ENCODE data around the gene LVRN.
A peak's percentile ranks its signal among the peaks of the same experiment; 100 is the strongest.

LVRN gene

DNA sequence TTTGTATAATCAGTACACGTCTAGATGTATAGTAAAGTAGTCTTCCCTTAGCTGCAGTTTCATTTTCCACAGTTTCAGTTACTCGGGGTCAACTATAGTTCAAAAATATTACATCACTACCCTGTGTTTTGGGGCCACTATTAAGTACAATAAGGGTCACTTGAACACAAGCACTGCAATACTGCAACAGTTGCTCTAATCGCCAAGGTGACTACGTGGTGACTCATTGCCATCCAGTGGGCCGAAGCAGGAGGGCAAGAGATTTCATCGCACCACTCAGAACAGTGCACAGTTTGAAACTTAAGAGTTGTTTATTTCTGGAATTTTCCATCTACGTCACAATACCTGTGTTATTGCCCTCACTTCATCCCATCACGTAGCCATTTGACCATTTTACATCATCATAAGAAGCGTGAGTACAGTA lies 69.8 kb downstream of the LVRN start, which contains the start of gene ARL14EPL:
ARL14EPL (plus strand) TSS at position 379 of the 424 bp plus-strand sequence. CDS start 18,994 bp downstream, outside the sequence.
- Mint-ChIP-seq H3K36me3 (no peaks in the 10 kb centered on the region), H3K4me3 (no peak within 1 kb of the TSS), H3K4me1 (no peaks in the 10 kb centered on the region), H3K27ac (no peak within 1 kb of the TSS), H3K9me3 (no peaks in the 10 kb centered on the region), H3K27me3 (peaks cover 34% of the 10 kb centered on the region)
- CTCF ChIA-PET = no interaction called here
- DNase-seq = no peak

DNA sequence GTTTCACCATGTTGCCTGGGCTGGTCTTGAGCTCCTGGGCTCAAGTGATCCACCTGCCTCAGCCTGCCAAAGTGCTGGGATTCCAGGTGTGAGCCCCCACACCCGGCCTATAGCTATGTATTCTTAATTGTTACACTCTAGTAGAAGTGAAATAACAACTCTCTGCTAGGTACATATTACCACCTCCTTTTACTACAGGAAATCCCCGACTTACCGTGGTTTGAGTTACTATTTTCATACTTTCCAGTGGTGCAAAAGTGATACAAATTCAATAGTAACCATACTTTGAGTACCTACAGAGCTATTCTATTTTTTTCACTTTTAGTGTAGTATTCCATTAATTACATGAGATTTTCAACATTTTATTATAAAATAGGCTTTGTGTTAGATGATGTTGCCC lies 70.7 kb downstream of the LVRN start:
- no peak for DNase-seq
- CTCF ChIA-PET = no interaction called here
- Mint-ChIP-seq H3K36me3 (no peaks in the 10 kb centered on the region), H3K4me3 (no peak overlapping the region), H3K27me3 (peaks cover 27% of the 10 kb centered on the region), H3K27ac (no peak overlapping the region), H3K9me3 (no peaks in the 10 kb centered on the region), H3K4me1 (no peaks in the 10 kb centered on the region)

DNA sequence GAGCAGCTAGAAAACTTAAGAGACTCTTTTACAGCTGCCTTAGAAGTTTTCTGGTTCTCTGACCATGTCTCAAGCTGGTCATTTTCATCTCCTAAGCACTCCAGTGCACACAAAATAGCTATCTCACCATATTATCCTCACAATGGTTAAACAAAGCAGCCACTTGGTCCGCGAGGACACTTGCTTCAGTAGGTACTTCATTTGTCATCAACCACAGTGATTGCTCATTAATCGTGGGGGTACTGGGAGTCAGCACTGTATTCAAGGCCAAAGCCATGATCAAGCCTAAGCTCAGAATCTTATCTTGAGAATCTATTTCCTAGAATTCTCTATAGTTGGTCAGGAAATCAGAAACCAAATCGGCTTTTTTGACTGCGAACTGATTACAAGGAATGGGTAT lies 72.8 kb downstream of the LVRN start:
- Mint-ChIP-seq H3K27ac (no peak overlapping the region), H3K9me3 (no peaks in the 10 kb centered on the region), H3K4me3 (no peak overlapping the region), H3K27me3 (peaks cover 16% of the 10 kb centered on the region), H3K36me3 (no peaks in the 10 kb centered on the region), H3K4me1 (no peaks in the 10 kb centered on the region)
- no peak for DNase-seq
- CTCF ChIA-PET = no interaction called here

DNA sequence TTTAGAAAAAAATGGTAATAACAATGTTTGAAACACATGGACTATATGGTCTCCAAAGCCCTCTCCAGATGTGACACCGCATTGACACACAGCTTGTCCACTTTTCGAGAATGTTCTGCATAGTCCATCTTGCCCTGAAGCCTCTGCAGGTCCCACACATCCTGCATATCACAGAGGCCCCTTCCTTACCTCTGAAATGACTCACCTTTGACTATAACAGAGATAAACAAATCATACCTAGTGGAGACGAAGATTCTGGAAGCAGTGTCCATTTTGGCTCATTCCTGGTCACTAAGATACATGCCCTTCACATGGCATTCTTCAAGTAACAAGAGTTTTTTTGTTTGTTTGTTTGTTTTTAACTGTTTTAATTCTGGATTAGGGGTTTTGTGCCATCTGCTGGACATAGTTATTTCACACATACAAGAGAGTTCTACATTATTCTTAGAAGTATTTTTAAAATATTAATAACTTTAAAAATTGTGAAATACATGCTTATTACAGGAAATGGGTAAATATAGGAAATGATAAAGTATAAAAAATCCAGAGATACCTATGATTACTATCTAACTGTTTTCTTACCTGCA lies 75.1 kb downstream of the LVRN start:
- Mint-ChIP-seq H3K36me3 (no peaks in the 10 kb centered on the region), H3K27ac (no peak overlapping the region), H3K4me3 (no peak overlapping the region), H3K4me1 (no peaks in the 10 kb centered on the region), H3K27me3 (peaks cover 21% of the 10 kb centered on the region), H3K9me3 (no peaks in the 10 kb centered on the region)
- CTCF ChIA-PET = no interaction called here
- no peak for DNase-seq

DNA sequence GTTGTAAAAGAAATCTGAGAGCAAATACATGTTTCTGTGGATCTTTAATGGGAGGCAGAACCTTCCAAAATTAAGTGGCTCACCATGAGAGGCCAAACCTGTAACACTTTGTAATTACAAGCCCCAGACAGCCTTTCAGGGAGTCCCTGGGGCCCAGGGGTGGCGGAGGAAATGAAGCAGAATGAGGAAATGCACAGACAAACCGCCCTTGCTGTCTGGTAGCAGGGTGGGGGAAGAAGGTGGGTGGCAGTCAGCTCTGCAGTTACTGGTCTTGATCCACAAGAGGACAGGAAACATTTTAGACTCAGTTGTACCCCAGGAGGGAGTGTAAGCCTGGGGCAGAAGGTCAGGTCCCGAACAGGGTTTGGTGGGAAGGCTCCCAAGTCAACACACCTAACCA lies 76.5 kb downstream of the LVRN start:
- H3K9me3 Mint-ChIP-seq = no peaks in the 10 kb centered on the region
- H3K4me1 Mint-ChIP-seq = no peaks in the 10 kb centered on the region
- peaks cover 18% of the 10 kb centered on the region for H3K27me3 Mint-ChIP-seq
- CTCF ChIA-PET = no interaction called here
- no peak for DNase-seq
- H3K27ac Mint-ChIP-seq = no peak overlapping the region
- H3K4me3 Mint-ChIP-seq = no peak overlapping the region
- H3K36me3 Mint-ChIP-seq = no peaks in the 10 kb centered on the region

DNA sequence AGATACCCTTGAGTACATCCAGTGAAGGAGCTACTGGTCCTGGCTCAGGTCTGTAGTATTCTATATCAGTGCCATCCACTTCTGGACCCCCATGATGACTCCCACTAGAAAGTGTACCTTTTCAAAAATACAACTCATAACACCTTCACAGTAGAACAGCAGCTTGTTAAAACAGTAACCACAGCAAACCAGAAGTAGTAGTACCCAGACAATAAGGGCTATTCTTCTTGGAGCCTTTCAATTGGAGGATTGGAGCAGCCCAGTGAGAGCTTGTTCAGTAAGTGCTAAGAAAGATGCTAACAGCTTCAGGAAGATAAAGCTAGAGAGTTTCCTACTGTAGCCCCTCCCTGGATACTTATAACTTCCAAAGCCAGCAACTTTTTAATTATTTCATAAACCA lies 80.1 kb downstream of the LVRN start:
- Mint-ChIP-seq H3K9me3 (no peaks in the 10 kb centered on the region), H3K27me3 (peaks cover 8% of the 10 kb centered on the region), H3K27ac (no peak overlapping the region), H3K4me1 (no peaks in the 10 kb centered on the region), H3K4me3 (no peak overlapping the region), H3K36me3 (no peaks in the 10 kb centered on the region)
- CTCF ChIA-PET = no interaction called here
- DNase-seq = no peak

DNA sequence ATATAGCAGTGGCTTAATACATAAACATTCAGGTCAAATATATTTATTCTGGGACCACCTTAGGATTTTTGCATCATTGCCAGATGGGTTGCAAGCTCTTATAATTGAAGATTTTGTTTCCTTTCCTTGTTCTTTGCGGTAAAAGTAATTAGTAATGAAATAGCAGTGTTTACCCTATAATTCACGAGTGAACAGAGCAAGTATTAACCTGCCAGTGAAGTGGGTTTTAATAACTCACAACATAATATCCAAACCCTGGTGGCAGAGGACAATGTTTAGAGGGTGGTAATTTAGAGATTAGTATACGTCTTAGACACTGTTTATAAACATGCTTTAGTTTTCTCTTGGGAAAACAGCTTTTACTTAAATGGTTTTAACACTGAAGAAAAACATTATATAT lies 81.8 kb downstream of the LVRN start:
- Mint-ChIP-seq H3K27ac (no peak overlapping the region), H3K27me3 (peaks cover 8% of the 10 kb centered on the region), H3K4me3 (no peak overlapping the region), H3K4me1 (no peaks in the 10 kb centered on the region), H3K9me3 (no peaks in the 10 kb centered on the region), H3K36me3 (no peaks in the 10 kb centered on the region)
- no peak for DNase-seq
- CTCF ChIA-PET = no interaction called here

DNA sequence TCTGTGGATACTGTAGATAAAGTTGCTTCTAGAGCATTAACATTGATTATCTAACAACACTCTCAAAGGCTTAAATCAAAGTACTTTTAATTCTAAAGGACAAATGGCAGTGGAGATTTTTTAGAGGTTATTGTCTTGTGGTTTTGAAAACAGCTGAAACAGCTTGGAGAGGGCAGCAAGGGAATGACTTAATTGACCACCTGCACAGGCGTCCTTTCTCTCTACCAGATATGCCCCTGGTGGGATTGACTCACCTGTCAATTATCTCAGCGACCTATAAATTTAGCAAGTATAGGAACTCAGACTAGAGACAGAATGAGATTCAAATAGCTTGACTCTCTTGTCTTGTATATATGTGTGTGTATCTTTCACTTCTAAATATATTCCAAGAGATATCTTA lies 83.5 kb downstream of the LVRN start:
- no peaks in the 10 kb centered on the region for H3K36me3 Mint-ChIP-seq
- H3K27me3 Mint-ChIP-seq = peaks cover 8% of the 10 kb centered on the region
- no peak for DNase-seq
- H3K4me1 Mint-ChIP-seq = no peaks in the 10 kb centered on the region
- no peak overlapping the region for H3K4me3 Mint-ChIP-seq
- H3K27ac Mint-ChIP-seq = no peak overlapping the region
- CTCF ChIA-PET = no interaction called here
- no peaks in the 10 kb centered on the region for H3K9me3 Mint-ChIP-seq

DNA sequence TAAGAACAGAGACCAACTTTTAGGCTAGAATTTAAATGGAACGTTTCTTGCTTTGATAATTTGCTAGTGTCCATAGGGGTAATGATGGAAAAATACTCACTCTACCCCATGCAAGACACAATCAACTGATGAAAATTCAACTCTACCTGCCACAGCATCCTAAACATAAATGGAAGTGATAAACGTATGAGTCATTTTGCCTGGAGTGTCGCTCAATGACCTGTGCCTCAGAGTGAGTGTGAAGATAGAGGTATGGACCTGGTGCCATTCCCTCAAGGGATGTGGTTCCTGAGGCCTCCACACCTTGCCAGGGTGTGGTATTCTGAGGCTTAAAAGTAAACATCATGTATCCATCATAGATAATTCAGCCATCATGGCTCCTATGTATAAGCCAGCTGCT lies 84.0 kb downstream of the LVRN start:
- Mint-ChIP-seq H3K4me3 (no peak overlapping the region), H3K4me1 (no peaks in the 10 kb centered on the region), H3K9me3 (no peaks in the 10 kb centered on the region), H3K27ac (no peak overlapping the region), H3K27me3 (peaks cover 12% of the 10 kb centered on the region), H3K36me3 (no peaks in the 10 kb centered on the region)
- DNase-seq = no peak
- CTCF ChIA-PET = no interaction called here

DNA sequence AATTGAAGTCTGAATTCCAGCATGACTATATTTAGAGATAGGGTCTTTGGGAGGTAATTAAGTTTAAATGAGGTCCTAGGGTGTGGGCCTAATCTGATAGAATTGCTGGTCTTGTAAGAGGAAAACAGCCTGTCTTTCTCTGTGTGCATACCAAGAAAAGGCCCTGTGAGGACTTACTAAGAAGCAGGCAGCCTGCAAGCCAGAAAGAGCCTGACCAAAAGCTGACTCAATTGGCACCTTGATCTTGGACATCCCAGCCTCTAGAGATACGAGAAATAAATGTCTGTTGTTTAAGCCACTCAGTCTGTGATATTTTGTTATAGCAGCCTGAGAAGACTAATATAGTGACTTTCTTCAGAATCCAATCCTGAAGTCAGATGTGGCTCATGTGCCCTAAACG lies 84.5 kb downstream of the LVRN start:
- CTCF ChIA-PET = no interaction called here
- no peak for DNase-seq
- Mint-ChIP-seq H3K9me3 (no peaks in the 10 kb centered on the region), H3K4me1 (no peaks in the 10 kb centered on the region), H3K27ac (no peak overlapping the region), H3K36me3 (no peaks in the 10 kb centered on the region), H3K4me3 (no peak overlapping the region), H3K27me3 (peaks cover 6% of the 10 kb centered on the region)

DNA sequence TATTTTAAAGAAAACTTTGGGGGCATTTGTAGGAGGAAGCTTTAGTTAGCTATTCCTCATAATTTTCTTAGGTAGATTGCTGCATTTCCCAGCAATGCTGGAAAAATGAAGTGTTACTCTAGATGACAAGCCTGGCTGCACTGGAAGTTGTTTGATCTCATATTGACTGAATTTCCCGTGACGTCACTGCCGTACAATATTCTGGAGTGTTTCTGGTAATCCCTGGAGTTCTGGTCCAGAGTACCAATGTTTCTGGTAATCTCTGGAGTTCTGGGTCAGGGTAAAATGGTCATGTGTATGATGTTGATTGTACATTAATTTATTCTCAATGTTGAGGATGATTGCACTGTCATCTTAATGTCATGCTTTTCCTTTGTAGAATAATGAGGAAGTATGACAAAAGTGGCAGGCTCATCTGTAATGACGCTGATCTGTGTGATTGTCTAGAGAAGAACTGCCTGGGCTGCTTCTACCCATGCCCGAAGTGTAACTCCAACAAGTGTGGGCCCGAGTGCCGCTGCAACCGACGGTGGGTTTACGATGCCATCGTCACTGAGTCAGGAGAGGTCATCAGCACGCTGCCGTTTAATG lies 96.2 kb downstream of the LVRN start:
- DNase-seq = no peak
- H3K27ac Mint-ChIP-seq = no peak overlapping the region
- H3K27me3 Mint-ChIP-seq = peaks cover 3% of the 10 kb centered on the region
- no peaks in the 10 kb centered on the region for H3K36me3 Mint-ChIP-seq
- CTCF ChIA-PET = interaction anchor here (1.2 kb wide), 1 partner anchor 11 kb away, joined by 3 read pairs; no protein-coding TSS in a partner anchor
- no peaks in the 10 kb centered on the region for H3K9me3 Mint-ChIP-seq
- no peaks in the 10 kb centered on the region for H3K4me1 Mint-ChIP-seq
- H3K4me3 Mint-ChIP-seq = no peak overlapping the region

DNA sequence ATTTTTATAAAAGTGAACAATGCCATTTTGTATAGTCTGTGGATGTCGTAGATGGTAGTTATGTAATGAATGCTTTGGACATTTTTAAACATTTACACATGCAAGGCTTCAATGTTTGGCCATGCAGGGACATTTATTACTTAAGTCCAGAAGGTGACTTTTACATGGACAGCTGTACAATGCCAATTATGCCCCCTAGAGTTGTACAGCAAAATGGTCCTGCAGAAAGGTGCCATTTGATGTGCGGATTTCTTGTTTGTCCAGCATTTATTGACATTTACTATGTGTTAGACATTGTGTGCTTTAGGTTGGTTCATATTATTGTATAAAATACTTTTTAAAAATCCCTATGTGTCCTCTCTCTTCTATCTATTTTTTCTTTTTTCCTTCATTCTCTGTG lies 100.1 kb downstream of the LVRN start:
- Mint-ChIP-seq H3K9me3 (no peaks in the 10 kb centered on the region), H3K27me3 (peaks cover 14% of the 10 kb centered on the region), H3K4me1 (no peaks in the 10 kb centered on the region), H3K4me3 (no peak overlapping the region), H3K36me3 (no peaks in the 10 kb centered on the region), H3K27ac (no peak overlapping the region)
- DNase-seq = no peak
- CTCF ChIA-PET = no interaction called here

DNA sequence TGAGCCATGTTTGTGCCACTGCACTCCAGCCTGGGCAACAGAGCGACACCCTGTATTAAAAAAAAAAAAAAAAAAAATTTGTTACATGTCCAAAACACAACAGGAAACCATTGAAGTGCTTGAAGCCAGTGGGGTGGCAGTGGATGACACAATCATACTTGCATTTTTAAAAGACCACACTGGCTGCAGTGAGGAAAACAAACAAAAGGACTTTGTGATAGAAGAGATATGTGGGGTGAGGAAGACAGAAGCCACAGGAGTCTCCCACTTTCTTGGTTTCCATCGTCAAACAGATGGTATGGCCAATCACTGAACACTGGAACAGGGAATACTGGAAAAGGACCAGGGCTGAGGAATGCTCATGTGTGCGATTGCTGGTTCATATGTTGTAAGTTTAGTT lies 101.7 kb downstream of the LVRN start:
- no peaks in the 10 kb centered on the region for H3K4me1 Mint-ChIP-seq
- H3K4me3 Mint-ChIP-seq = no peak overlapping the region
- CTCF ChIA-PET = no interaction called here
- no peaks in the 10 kb centered on the region for H3K36me3 Mint-ChIP-seq
- DNase-seq = no peak
- H3K27ac Mint-ChIP-seq = no peak overlapping the region
- peaks cover 11% of the 10 kb centered on the region for H3K27me3 Mint-ChIP-seq
- H3K9me3 Mint-ChIP-seq = no peaks in the 10 kb centered on the region

DNA sequence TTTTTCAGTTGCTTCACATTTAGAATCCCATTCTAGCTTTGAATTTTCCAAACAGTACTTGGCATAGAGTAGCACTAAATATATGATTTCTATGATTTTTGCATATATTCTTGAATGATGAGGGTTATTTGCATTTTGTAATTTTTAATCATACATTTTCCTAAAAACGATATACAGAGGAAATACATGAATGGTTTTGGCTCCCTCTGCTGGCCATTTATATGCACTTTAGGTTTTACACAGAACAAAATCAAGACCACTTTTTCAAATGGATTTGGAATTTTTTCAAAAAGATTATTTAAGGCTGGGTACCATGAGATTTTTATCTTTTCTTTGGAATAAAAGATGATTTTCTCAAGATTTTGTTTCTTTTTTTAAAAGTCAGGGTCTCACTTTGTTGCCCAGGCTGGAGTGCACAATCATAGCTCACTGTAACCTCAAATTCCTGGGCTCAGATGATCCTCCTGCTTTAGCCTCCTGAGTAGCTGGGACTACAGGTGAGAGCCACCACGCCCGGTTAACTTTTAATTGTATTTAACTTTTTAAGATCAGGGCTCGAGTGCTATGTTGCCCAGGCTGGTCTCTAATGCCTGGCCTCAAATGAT lies 105.9 kb downstream of the LVRN start:
- Mint-ChIP-seq H3K9me3 (no peaks in the 10 kb centered on the region), H3K4me1 (no peaks in the 10 kb centered on the region), H3K36me3 (no peaks in the 10 kb centered on the region), H3K4me3 (no peak overlapping the region), H3K27me3 (peaks cover 20% of the 10 kb centered on the region), H3K27ac (no peak overlapping the region)
- CTCF ChIA-PET = interaction anchor here (0.7 to 2.5 kb wide), 5 partner anchors 178 to 434 kb away, joined by 3 to 21 read pairs (median 3); no protein-coding TSS in a partner anchor
- peak; percentile 35 for DNase-seq

DNA sequence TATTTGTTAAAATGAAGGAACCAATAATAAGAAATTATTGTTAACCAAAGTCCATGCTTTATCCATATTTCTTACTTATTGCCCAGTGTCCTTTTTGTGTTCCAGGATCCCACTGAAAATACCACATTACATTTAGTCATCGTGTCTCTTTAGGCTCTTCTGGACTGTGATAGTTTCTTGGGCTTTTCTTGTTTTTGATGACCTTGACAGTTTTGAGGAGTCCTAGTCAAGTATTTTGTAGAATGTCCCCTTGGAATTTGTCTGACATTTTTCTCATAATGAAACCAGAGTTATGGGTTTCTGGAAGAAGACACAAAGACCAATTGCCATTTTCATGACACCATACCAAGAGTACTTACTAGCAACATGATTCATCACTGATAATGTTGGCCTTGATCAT lies 108.9 kb downstream of the LVRN start:
- Mint-ChIP-seq H3K9me3 (no peaks in the 10 kb centered on the region), H3K27me3 (peaks cover 24% of the 10 kb centered on the region), H3K4me3 (no peak overlapping the region), H3K4me1 (no peaks in the 10 kb centered on the region), H3K27ac (no peak overlapping the region), H3K36me3 (no peaks in the 10 kb centered on the region)
- CTCF ChIA-PET = no interaction called here
- DNase-seq = no peak
